GM18520 (cell line): ENCODE results near the gene TNFRSF18.

Experiments used
- ATAC-seq: cut with Tn5 transposase; IDR thresholded peaks from one replicate; pipeline ENCODE4 v1.9.1; 2021; ENCODE audit not compliant: unreplicated experiment

Gene TNFRSF18

DNA sequence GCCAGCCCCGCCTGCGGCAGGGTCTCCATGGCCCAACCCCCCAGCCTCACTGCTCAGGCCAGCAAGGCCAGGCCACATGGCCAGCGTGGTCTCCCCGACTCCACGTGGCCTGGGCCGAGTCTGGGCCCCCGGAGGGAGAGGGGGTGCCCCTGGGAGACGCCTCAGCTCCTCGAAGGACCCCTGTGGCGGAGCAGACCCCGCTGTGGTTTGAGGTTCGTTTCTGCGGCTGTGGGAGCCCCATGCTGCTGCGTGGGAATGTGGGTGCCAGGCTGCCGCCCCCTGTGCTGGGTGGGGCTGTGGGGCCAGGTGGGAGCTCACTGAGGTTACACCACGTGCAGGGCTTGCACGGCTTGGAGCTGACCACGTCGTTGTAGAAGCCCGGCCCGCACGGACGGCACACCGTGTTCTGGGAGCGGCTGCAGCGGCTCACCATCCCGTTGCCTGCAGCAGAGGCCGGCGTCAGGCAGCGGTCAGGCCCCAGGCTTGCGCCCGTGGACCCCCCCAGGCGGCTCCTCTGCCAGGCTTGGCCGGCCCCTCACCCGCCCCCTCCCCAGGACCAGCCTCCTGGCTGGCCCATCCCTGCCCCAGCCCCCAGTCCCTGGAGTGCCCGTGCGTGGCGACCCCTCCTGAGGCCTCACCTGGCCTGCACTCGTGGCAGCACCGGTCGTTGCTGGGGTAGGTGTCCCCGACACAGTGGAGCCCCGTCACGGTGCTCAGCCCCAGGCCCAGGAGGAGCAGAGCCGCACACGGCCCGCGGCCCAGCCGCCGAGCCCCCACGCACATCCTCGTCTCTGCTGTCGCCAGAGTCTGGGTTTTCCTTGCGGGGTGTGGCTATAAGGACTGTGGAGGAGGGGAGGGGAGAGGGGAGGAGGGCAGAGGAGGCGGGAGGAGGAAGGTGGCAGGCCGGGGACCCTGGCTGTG, 7.2 kb upstream of the TNFRSF18 start, which contains the start of gene TNFRSF4:
Gene TNFRSF4 (minus strand): TSS at position 809 of the 921 bp plus-strand sequence. CDS start 26 bp downstream, at position 783.
- no peak for ATAC-seq

DNA sequence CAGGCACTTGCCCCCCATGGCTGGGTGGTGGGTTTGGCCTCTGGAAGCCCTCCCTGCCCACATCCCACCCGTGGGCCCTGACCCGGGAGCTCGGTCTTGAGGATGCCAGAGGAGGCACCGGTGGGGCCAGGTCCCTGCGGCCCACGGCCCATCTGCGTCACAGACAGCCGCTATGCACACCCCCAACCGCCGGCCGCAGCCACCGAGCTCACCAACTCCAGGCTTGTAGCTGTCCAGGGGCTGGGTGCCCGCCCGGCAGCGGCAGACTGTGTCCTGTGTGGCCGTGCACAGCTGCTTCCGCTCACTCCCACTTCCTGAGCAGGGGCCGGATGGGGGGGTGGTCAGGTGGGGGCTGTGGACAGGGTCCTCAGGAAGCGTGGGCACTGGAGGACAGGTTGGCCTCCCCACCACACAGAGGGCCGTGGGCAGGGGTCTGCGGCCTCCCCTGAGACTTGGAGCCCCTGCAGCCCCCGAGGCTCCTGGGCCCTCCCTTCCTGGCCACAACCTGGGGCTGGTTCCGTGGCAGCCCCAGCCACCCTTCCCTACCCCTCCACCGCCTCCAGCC, 6.5 kb upstream of the TNFRSF18 start:
- no peak for ATAC-seq

- ATAC-seq = no peak
Measured at GRCh38 chr1:1211541-1212441, 5.4 kb upstream of the TNFRSF18 start.

GRCh38 chr1:1210726-1211540, 4.5 kb upstream of the TNFRSF18 start:
- no peak for ATAC-seq

DNA sequence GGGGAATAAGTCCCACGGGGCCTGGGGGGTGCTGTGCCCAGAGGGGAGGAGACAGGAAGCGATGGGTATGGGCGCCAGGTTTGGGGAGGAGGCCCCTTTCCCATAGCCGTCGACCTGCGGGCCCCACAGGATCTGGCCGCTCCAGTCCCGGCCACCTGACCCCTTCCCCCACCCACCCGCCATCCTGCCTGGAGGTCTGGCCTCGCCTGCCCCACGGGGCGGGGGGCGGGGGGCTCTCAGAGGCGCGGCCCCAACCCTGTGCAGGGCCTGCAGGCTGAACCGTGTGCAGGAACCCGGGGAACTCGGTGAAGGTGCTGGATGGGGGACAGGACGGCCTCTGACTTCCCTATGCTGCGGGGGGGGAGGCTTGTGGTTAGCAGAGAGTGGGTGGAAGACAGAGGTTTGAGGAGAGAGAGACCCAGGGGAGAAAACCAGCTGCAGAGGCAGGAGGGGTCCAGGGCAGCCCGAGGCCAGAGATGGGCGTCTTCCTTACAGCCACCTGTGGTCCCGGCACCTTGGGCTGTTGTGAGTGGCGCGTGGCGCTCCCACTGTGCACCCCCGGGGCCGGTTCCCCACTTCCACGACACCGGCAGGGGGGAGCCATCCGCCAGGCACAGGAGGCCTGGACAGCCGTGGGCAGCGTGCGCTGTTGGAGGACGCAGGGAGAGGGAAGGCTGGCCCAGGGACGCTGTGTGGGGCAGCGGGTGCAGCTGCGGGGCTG, 2.5 kb upstream of the TNFRSF18 start:
- no peak for ATAC-seq

GRCh38 chr1:1207571-1207892, 1.1 kb upstream of the TNFRSF18 start:
- no peak for ATAC-seq

DNA sequence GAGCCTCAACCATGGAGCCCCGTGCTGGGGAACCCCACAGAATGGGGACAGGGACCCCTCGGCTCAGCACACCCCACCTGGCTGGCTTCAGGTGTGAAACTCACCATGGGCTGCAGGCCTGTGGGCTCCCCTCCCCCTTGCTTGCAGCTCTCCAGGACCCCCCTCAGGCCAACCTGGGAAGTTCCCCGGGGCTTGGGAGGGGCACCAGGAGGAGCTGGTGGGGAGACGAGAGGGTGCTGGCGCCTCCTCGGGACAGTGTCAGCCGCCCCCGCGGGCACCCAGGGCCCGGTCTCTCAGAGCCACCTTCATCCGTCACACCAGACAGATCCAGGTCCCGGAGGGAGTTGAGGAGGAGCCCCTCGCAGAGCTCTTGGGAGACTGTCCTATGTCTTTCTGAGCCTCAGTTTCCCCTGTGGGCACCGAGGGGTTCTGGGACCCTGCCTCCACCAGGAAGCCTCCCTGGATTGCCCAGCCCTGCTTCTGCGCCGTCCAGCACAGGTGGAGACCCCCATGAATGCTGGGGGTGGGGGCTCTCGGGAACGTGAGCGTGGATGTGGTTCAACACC, 657 bp upstream of the TNFRSF18 start:
- ATAC-seq = no peak

- ATAC-seq = no peak
Measured at GRCh38 chr1:1205769-1206375, 520 bp downstream of the TNFRSF18 start.

GRCh38 chr1:1204998-1205768, 1.2 kb downstream of the TNFRSF18 start:
- ATAC-seq = no peak

- no peak for ATAC-seq
Measured at GRCh38 chr1:1204425-1204920, 1.9 kb downstream of the TNFRSF18 start.

DNA sequence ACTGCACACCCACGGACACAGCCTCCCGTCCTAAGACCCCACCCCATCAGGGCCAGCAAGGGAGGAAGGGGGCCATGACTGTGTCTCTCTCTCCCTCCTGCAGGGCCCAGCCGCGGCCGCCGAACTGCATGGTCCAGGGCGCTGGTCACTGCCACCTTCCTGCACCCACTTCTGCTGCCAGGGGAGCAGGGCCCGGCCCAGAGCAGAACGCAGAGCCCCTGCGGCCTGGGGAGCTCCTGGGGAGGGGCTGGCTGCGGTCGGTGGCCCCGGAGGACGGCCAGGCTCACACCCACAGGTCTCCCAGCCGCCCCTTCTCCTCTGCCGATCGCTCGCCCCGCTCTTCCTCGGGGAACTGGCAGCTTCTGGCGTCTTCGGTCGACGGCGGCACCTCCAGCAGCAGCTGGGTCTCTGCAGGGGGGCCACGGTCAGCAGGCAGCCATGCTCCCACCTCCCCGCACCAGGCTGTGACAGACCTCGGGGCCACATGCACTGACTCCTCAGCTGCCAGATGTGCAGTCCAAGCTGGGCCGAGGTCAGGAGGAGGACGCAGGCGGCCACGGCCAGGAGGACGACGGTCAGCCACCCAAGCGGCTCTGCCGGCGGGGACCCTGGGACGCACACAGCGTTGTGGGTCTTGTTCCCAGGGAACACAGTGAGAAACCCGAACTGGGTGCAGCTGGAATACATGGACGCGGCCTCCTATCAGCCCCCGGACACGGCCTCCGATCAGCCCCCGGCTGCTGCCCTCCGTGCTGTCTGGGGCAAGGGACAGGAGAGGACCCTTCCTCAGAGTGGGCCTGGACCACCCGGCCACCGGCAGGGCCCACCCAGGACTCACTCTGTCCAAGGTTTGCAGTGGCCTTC, 2.6 kb downstream of the TNFRSF18 start:
- ATAC-seq = no peak

DNA sequence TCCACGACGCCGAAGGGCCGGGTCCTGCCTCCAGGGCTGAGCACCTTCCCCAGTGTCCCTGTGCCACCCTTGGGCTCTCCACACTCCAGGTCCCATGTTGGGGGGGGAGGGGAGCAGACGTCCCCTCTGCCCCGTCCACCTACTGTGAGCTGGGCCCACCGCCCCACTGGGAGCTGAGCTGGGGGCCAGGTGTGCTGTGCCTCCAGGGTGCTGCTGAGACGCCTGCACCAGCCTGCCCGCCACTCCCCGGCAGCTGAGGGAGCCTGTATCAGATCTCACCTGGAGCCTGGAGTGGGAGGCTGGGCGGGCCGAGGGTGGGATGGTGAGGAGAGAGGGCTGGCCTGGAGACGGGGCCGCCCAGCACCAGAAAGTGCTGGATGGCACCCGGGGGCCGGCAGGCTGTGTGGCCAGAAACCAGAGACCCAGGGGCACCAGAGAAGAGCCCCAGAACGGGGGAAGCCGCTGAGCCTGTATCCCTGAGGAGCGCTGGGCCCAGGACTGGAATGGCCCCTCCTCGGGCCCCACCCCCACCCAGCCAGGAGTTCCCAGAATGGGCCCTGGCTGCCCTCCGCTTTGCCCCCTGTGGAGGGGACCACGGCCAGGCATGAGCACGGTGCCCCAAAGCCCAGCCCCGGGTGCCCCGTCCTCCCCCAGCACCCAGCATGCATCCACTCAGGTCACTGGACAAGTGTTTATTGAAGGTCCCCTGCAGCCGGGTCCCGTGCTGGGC, 3.4 kb downstream of the TNFRSF18 start:
- no peak for ATAC-seq

- peak; percentile 50 for ATAC-seq
Measured at GRCh38 chr1:1200876-1201810, 5.2 kb downstream of the TNFRSF18 start.

GRCh38 chr1:1199961-1200875, 6.2 kb downstream of the TNFRSF18 start:
- no peak for ATAC-seq
